GM18907 (cell line): Measurements from ENCODE around the gene IGF1R.

Experiments used
- ATAC-seq: cut with Tn5 transposase; IDR thresholded peaks from one replicate; pipeline ENCODE4 v1.9.1; 2021; ENCODE audit warnings: mild to moderate bottlenecking, moderate library complexity; ENCODE audit not compliant: unreplicated experiment

The IGF1R gene

DNA sequence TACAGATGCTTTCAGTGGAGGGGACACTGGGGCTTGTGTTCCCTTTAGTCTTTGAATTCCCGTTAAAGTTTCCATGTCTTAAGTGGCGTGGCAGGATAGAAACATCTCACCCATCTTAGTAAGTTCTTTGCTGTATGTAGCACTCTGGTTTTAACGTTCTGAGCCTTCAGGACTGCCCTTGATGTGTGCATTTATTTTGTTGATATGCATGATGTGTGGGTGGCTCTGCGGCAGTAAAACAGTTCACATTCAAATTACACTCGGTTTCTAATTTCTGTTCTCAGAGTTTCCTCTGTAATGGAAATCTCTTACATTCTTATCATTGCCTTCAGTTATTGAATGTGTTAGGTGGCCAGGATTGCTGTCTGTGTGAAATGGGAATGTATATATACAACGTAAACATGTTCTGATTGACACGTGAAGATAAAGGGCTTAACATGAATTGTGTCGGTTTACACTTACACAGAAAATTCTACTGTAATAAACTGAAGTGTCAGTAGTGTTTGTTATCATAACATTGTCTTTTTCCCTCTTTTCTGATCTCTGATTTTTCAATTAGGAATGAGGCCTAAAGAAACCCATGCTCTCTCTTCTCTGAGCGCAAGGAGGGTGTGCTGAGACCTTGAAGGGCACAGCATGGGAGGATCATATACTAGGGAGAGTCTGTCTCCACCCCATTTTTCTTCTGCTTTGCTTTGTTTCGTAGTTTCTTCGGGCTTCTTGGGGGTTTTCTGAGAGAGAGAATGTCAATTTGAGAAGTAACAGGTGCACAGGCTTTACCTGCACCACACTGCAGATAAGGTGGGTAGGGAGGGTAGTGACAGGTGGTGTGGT lies 51.5 kb downstream of the IGF1R start:
- ATAC-seq, result no peak

DNA sequence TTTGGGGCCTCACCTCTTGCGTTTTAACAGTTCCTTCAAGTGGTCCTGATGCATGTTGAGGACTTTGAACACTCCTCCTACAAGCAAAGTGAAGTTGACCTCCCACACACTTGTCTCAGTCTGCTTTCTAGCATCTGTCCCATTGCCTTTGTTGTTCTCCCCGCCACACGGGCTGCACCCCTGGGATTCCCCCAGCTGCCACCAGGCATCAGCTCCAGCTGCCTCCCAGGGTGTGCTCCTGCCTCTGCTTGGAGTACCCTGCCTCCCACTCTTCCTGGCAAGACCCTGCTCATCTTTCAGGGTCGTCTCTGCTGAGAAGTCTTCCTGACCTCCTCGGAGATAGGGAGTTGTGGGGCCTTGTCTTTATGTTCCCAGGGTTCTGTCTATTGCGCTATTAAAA lies 52.2 kb downstream of the IGF1R start:
- ATAC-seq, result no peak

DNA sequence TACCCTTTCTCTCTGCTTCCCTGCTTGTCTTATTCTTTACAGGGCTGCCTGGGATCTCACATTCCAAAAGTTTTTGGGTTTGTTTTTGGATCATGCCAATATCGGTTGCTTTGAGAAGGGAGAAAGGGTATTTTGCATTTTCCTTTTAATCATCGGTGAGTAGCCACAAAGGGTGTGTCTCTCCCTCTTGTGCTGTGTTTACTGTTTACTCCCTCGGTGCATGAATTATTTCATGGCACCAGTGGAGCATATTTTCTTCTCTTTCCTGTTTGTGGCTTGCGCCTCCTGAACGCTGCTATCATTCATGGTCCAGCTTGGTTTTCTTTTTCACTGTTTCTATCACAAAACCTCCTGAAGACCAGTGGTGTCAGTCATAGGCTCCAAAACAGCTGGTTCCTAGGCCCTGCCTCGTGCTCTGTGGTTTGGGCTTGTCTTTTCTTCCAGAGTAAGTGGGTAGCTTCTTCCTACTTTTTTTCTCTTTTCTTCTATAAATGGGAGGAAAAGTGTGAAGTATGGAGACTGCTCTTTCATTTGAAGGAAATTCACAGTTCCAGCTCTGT lies 54.9 kb downstream of the IGF1R start:
- no peak for ATAC-seq

DNA sequence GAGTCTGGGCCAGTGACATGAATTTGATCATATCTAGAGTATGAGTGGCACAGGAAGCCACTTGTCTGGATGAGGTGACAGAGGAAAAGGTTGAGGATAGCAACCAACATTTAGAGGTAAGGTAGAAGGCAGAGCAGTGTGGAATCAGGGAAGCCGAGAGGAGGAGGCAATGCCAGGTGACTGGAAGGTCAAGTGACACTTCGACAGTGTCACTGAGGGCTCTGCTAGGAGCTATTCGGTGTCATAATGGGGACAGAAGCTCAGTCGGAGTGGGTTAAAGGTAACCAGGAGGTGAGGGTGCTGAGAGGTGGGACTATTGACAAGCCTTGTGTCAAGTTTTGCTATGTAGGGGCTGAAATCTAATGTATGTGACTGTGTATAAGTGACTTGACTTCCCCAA lies 56.7 kb downstream of the IGF1R start:
- no peak for ATAC-seq

DNA sequence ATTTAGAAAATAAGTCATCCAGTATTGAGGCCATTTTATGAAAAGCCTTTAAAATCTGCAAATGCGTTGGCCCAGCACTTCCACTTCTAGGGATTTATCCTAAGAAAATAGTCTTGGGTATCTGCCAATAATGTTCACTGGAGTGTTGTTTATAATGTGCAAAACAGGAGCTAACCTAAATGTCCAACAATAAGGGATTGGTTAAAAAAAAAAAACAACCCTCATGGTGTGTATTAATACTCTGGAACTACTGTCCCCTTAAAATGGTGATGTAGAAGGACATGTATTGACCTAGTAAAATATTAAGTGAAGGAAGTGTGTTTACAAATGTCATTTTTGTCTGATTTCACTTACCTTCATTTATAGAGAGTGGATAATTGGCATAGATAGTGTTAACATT lies 58.0 kb downstream of the IGF1R start:
- ATAC-seq, result no peak

DNA sequence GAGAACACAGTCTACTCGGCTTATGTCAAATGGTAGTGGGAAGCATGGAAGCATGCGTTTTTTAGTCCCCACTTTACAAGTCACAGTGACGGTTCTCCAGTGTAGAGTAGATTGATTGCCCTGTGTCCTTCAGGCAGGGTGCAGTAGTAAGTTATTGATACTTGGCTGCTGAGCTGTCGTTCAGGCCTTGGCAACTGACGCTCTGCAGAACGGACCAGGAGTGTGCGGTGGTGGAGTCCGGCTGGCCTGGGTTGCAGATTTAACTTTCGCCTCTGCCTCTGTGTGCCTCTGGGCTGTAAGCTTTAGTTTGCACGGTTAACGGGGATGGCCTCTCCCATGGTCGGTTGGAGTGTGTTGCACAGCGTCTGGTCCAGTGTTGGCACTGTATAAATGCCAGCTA lies 58.6 kb downstream of the IGF1R start:
- no peak for ATAC-seq

DNA sequence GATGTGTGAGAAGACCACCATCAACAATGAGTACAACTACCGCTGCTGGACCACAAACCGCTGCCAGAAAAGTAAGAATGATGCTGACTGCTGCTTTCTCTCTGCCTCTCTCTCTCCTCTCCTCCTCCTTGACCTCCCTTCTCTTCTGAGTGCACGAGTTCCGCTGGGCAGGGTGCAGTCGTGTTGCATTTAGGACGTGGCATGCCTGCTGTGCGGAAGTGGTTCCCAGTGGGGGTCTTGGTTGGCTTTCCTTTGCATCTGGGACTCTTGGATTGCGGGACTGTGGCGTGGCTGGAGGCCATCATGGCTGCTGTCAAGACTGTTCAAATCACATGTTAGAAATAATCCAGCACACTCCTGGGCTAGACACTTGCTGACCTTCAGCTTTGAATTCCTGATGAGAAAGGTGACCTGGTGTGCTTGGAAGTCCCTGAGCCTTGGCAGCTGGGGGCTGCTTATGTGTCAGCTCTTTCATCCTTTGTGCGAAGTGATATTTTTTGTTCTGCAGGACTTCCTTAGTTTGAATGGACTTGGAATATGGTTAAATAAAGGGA lies 59.8 kb downstream of the IGF1R start:
- no peak for ATAC-seq

DNA sequence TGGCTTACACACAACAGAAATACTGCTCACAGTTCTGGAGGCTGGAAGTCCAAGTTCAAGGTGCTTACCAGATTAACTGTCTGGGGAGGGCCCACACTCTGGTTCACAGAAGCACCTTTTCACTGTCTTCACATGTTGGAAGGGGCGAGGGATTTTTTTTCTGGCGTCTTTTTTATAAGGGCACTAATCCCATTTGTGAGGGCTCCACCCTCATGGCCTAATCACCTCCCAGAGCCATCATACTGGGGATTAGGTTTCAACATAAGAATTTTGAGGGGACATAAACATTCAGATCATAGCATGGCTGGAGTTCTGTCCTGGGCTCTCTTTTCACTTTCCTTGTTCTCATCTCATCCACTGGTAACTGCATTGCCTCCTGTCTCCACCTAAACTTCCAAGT lies 63.5 kb downstream of the IGF1R start:
- ATAC-seq, result no peak

DNA sequence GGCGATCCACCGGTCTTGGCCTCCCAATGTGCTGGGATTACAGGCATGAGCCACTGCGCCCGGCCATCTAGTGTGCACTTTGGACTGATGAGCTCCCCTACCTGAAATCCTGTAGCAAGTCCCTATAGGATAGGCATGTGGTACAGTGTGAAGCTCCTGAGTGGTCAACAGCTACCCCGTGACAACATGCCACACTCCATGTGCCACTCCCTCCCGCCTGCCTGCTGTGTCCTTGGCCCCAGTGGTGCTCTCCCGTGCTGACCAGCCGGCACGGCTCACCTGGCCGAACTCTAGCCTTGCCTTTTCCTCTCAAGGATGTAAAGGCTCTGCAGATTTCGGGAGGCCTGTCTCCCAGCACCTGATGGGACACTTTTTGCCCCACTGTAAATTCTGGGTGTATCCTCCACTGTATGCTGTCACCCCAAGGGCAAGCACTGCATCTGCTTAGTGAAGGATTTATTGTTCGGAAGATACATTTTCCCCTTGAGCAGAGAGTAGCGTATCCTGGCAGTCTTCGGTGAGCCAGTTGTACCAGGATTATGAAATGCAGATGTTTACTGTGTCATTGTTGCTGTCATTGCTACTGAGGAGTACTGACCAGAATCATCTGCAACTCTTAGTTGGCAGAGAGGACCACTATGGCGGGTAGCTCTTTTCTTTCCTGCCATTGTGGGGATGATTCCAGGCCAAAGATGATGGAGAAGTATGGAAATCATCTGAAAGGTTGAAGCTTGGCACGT lies 64.7 kb downstream of the IGF1R start:
- peak; percentile 10 for ATAC-seq

DNA sequence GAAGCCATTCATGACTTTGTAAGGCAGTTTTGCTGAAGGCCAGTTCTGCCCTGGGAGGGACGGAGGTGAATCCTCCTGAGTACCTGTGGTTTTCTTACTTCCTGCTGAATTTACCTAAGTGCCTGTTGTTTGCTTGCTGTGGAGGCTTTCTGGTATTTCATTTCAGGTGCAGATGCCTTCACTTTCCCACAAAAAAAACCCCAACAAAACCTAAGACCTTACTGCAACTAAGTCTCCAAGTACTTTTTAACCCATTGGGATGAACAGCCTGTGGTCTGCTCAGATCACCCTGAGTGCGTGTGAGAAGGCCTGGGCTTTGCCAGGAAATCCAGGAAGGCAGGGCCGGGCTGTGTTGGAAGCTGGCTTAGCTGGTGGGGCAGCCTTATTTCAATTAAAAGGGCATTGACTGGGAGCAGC lies 65.3 kb downstream of the IGF1R start:
- ATAC-seq, result peak; percentile 67

DNA sequence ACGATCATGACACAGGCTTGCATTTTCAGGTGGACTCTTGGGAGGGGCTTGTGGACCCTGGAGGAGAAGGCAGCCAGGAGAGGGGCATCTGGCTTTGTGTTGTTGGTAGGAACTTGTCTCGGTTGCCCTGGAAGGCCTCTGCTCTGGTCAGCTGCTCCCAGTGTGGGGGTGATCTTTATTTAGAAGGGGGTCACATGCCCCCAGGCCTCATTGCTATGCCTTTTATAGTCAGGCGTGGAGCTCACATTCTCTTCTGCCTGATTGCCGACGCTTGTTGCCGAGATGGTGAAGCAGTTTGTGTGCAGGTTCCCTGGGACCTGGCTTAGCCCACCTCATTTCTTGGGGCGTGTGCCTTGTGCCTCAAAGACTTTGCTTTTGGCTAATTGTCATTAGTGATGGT lies 66.6 kb downstream of the IGF1R start:
- ATAC-seq, result no peak

DNA sequence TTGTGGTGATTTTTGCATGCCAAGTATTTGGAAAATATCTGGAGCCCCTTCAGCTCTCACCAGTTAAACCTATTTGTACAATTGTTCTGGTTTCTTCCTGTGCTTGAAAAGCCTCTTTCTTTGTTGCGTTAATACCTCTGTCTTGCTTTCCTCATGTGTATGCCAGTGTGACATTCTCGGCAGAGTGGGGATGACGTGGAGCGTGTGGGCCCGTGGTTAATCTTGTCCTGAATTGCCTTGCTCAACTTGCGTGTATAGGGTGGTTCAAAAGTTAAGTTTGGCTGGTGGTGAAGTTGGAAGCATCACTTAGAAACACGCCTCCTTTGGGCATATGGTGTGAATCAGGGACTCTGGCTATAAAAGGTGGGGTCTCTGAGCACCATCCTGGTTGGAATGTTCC lies 67.1 kb downstream of the IGF1R start:
- no peak for ATAC-seq

DNA sequence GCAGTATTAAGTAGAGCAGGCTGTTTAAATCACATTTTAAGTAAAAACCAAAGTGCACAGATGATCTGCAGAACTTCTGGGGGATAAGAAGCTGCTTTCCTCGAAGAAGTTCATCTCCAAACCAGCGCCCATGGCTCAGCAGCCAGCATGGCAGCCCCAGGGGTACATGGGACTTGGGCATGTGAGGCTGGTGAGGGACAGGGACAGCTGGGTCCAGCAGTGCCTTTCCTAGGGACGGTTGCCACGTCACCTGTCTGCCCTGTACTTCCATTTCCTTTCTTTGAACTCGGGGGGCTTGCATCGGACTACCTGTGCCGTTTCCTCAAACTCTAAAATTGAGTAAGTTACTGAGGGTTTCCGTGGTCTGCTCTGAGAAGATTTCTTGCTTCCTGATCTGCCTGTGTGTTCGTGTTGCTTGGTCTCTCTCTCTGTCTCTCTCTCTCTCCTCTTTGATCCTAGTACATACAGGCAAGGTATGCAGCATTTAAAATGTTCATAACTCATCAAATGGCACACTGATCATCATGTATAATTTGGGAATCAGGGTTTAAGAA lies 67.6 kb downstream of the IGF1R start:
- ATAC-seq, result no peak

DNA sequence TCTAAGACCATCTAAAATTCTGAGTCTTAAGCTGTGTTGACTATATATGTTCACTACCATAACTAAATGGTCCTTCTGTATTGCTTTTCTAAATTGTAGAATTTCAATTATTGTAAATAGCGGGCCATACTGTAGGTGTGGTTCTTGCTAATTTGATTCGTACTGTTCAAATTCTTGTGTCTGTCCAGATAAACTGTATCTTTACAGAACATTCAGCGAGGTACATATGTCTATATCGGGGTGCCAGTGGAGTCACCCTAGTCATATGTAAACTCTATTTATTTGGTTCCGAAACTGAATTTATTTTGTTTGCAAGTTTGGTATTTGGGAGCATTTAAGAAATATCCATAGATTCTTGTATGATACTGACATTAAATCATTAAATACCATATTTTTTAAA lies 69.0 kb downstream of the IGF1R start:
- no peak for ATAC-seq

DNA sequence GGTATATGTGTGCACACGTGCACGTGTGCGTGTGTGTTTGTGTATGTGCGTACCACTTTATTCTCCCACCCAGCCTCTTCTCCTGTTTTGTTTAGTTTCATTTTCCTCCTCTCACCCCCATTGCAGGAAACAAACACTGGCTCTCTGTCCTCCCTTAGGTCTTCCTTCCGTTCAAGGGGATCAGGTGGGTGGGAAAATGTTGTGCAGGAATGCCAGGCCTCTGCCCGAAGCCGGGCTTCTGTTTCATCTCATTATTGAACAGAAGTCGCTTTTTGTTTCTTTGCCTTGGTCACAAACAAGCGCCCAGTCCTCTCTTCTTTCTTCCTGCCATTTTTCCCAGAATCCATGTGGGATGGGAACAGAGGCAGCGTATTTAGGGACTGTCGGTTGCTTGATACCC lies 69.6 kb downstream of the IGF1R start:
- ATAC-seq, result no peak

DNA sequence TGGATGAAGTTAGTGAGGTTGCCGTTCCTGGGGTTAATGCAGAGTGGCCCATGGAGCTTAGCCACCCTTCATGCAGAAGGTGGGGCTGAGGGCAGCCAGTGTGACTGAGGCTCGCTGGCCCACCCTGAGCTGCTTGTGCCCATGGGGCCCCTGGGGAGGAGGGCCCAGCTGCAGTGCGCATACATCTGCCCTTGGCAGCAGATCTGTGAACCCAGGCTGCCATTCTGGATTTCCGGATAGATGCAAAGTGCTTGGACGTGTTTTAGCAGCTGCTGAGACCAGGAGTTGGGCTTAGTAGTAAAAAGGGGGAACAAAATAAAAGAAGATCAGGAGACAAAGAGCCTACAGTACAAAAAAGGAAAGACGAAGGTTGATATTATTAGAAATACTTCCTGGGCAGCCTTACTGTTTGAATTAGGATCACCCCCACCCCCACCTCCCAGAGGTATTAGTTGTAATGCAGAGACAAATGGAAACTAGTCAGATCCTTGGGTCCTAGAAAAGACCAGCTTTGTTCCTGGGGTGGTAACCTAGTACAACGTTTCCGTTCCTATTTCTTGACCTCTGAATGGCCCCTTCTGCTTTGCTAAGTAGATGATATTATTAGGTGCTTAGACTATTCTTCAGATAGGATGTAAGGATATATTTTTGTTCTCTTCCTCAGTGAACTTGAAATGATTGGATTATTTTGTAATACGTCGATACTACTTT lies 70.2 kb downstream of the IGF1R start:
- ATAC-seq, result no peak

DNA sequence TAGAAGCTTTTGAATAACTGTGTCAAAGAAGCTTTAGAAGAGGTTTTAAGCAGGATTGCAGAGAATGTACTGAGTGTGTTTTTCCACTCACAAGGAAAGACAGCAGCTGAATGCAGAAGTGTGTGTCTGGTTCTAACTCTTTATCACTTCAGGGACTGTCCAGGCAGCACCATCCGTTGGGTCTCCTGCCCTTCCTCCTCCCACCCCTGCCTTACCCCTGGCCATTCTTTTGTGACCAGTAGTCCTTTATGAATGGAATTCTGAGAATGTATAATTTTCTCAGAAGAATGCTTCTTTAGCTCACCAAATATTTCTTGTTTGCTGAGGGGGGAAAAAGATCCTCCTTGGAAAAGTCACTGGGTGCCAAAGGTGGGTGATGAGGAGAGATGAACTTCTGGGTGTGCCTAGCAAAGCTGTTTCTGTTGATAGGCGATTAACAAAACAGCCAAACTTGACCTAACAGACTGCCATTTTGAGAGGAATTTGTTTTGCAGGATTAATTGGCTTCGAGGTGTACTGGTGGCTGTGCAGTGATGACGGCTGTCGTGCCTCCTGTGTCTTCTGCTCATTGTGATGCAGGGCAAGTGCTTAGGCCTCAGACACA lies 70.9 kb downstream of the IGF1R start:
- no peak for ATAC-seq

DNA sequence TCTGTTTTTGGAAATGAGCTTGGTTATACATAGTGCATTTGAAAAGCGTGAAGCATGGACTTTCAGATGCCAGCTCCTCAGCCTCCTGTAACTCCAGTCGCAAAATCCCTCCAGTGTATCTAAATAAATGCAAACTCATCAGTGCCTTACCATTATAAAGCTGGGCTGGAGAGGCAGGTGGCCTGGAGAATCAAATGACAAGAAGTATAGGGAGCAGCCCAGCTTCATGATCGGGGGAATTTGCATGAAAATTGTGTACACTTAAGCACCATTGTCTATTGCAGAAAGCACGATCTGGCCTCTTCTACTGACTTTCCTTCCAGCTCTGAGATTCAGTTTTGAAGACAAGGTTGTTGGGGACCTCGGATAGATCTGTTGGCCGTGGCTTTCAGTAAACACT lies 71.7 kb downstream of the IGF1R start:
- ATAC-seq, result no peak

DNA sequence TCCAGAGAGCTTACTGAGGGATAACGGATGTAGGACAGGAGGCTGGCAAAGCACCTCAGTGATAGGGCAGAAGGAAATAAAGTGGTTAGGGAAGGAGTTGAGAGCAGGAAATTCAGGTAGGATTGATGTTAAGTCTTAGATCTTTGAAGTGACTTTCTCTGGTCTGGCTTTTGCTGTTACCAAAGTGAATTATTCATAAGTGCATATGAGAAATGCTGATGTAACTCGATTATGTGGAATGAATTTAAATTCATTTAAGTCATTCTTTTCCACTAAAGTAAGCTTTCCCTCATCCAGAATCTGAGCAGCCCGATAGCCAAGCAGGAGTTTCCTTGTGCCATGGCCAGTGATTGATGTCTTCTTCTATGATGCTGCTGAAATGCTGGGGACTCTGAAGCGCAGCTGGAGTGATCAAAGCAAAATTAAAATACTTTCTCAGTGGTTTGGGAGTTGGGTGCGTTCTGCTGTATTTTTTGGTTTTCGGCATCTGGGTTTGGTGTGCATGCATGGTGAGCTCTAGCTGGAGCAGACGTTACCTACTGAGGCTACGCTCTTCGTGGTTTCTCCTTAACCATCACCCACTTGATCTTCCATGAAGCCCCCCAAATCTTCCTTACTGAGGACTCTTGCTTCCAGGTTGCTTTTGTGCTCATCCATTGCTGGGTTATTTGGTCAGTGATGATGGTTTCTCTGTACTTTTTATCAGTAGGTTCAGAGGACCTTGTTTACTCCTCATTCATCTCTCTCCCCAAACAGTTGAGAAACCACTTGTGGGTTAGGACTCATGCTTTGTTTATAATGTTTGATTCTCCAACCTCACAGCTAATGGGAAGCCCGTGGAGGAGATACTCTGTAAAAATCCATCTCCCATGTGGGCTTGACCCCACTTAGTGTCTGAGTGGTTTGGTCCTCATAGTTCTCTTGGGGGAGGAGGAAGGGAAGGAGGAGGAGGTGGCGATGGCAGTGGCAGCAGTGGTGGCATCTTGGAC lies 72.5 kb downstream of the IGF1R start:
- no peak for ATAC-seq
